C4-2B (cell line): ENCODE measurements around the gene AMOTL2.

Experiments used
- ZFX ChIP-seq: fragments of 450-650 bp; IDR thresholded peaks from 2 replicates; pipeline ENCODE4 v1.6.1; 2017
- TF ChIP-seq, protein P1 (sequence below): fragments of 450-650 bp; conservative IDR thresholded peaks from 2 replicates; pipeline ENCODE4 v1.5.1; 2017; ENCODE audit warnings: mild to moderate bottlenecking

- TF ChIP-seq, protein P1, sequence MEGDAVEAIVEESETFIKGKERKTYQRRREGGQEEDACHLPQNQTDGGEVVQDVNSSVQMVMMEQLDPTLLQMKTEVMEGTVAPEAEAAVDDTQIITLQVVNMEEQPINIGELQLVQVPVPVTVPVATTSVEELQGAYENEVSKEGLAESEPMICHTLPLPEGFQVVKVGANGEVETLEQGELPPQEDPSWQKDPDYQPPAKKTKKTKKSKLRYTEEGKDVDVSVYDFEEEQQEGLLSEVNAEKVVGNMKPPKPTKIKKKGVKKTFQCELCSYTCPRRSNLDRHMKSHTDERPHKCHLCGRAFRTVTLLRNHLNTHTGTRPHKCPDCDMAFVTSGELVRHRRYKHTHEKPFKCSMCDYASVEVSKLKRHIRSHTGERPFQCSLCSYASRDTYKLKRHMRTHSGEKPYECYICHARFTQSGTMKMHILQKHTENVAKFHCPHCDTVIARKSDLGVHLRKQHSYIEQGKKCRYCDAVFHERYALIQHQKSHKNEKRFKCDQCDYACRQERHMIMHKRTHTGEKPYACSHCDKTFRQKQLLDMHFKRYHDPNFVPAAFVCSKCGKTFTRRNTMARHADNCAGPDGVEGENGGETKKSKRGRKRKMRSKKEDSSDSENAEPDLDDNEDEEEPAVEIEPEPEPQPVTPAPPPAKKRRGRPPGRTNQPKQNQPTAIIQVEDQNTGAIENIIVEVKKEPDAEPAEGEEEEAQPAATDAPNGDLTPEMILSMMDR: no peak
- no peak for TF ChIP-seq ZFX
Observed at GRCh38 chr3:134326760-134327593, 47.3 kb downstream of the AMOTL2 start.
